Endometrial microvascular endothelial cells (primary cell): ENCODE measurements around the gene PLEKHH2. TPM values are rescaled to one million over a fixed set of nuclear protein-coding genes. Genes with fewer than 3 reads are reported as not detected.
"Not testable (repeated sequence)": the region's sequence is repeated elsewhere in the genome, so short reads cannot be mapped to it uniquely, and the experiment has no call there.

Experiments used
- in situ Hi-C: cut with HindIII; loops from 2 replicates; pipeline ENCODE4 v1.10.0; 2017; ENCODE audit warnings: low sequenced_read_pairs, low pct_unique_long_range_greater_than_20kb; ENCODE audit errors: inconsistent ontology term
- total RNA-seq: library from RNA; depleted of rRNA; stranded (reverse); fragments of >200 nt; gene quantifications from one replicate; pipeline ENCODE4 v1.2.3, GENCODE V29; 2015; ENCODE audit errors: inconsistent ontology term

PLEKHH2 gene
- 1.0 TPM for total RNA-seq

- in situ Hi-C loops, result no loop called here
These were observed at the start of gene PLEKHH2 for GRCh38 chr2:43637030-43637803. TSS of gene PLEKHH2 (plus strand) at chr2:43637260. CDS start at chr2:43644674, 7,414 bp downstream.

GRCh38 chr2:43592443-43592842 is 44.6 kb upstream of the PLEKHH2 start:
- in situ Hi-C loops, result no loop called here

GRCh38 chr2:43593254-43593653 is 43.8 kb upstream of the PLEKHH2 start:
- in situ Hi-C loops, result no loop called here

- in situ Hi-C loops, result no loop called here
These were observed 42.2 kb upstream of the PLEKHH2 start for GRCh38 chr2:43594875-43595274.

- in situ Hi-C loops, result no loop called here
These were observed 41.3 kb upstream of the PLEKHH2 start, which contains the start of gene THADA for GRCh38 chr2:43595603-43596412. TSS of gene THADA (minus strand) at chr2:43596038. CDS start at chr2:43592392, 3,646 bp downstream.

- in situ Hi-C loops, result not testable (repeated sequence)
These were observed 36.5 kb upstream of the PLEKHH2 start for GRCh38 chr2:43600596-43600995.

GRCh38 chr2:43604674-43605073 is 32.4 kb upstream of the PLEKHH2 start:
- in situ Hi-C loops, result no loop called here

- in situ Hi-C loops, result no loop called here
These were observed 31.9 kb upstream of the PLEKHH2 start for GRCh38 chr2:43605079-43605655.

- in situ Hi-C loops, result no loop called here
These were observed 31.2 kb upstream of the PLEKHH2 start for GRCh38 chr2:43605851-43606250.

- in situ Hi-C loops, result no loop called here
These were observed 27.7 kb upstream of the PLEKHH2 start for GRCh38 chr2:43609290-43609918.

- in situ Hi-C loops, result no loop called here
These were observed 26.7 kb upstream of the PLEKHH2 start for GRCh38 chr2:43610361-43610760.

- in situ Hi-C loops, result no loop called here
These were observed 24.8 kb upstream of the PLEKHH2 start for GRCh38 chr2:43611987-43612894.

GRCh38 chr2:43612944-43613343 is 24.1 kb upstream of the PLEKHH2 start:
- in situ Hi-C loops, result no loop called here

GRCh38 chr2:43616967-43617680 is 19.9 kb upstream of the PLEKHH2 start:
- in situ Hi-C loops, result no loop called here

- in situ Hi-C loops, result no loop called here
These were observed 17.5 kb upstream of the PLEKHH2 start for GRCh38 chr2:43619511-43619910.

GRCh38 chr2:43622931-43623451 is 14.1 kb upstream of the PLEKHH2 start:
- in situ Hi-C loops, result no loop called here

- in situ Hi-C loops, result no loop called here
These were observed 5.3 kb upstream of the PLEKHH2 start for GRCh38 chr2:43631618-43632317.
